Activated CD4-positive, alpha-beta T cell treated with anti-CD3 and anti-CD28 coated beads, Interleukin-2, amount 10 ng/mL, durations not matched to agents 7 days and 5 days (primary cell): Measurements from ENCODE around the gene PNPLA2. TPM values are rescaled to one million over a fixed set of nuclear protein-coding genes. Genes with fewer than 3 reads are reported as not detected.

ENCODE experiments used
- CTCF ChIA-PET: fragments of 350-600 bp; sonication (Branson Sonifier 250); formaldehyde crosslinking; loops from one replicate; lab custom pipeline; 2021; ENCODE audit warnings: antibody characterized with exemption; lab: Charles Lee
- POLR2A ChIA-PET: fragments of 350-600 bp; sonication (Branson Sonifier 250); formaldehyde crosslinking; loops from one replicate; lab custom pipeline; 2021; ENCODE audit warnings: antibody characterized with exemption; lab: Charles Lee
- DNase-seq: peaks from one replicate; pipeline ENCODE4 v3.0.0-alpha.2; 2020
- H3K27ac Mint-ChIP-seq: one replicate; pipeline ENCODE4 v1.8.0; 2021; ENCODE audit warnings: mild to moderate bottlenecking, moderate library complexity, mixed read lengths
- H3K27me3 Mint-ChIP-seq: one replicate; pipeline ENCODE4 v1.8.0; 2021; ENCODE audit warnings: mixed read lengths
- H3K36me3 Mint-ChIP-seq: one replicate; pipeline ENCODE4 v1.8.0; 2021; ENCODE audit warnings: low read depth, mixed read lengths
- H3K4me1 Mint-ChIP-seq: one replicate; pipeline ENCODE4 v1.8.0; 2021; ENCODE audit warnings: mixed read lengths
- H3K4me3 Mint-ChIP-seq: one replicate; pipeline ENCODE4 v1.8.0; 2021; ENCODE audit warnings: mild to moderate bottlenecking, moderate library complexity, mixed read lengths
- H3K9me3 Mint-ChIP-seq: one replicate; pipeline ENCODE4 v1.8.0; 2021; ENCODE audit warnings: mixed read lengths
- total RNA-seq, 2 experiments: library from RNA; stranded (reverse); gene quantifications; one replicate each; pipeline ENCODE4 v1.2.3, GENCODE V29; 2021

Gene PNPLA2
- total RNA-seq, 2 experiments from 2014 or later, result 68.9 to 71.9 TPM

GRCh38 chr11:808427-809286 is 10.1 kb upstream of the PNPLA2 start:
- Mint-ChIP-seq H3K36me3 (peaks cover 28% of the 10 kb centered on the region), H3K4me1 (peaks cover 46% of the 10 kb centered on the region), H3K4me3 (peak overlapping the region; percentile 90), H3K9me3 (no peaks in the 10 kb centered on the region), H3K27me3 (no peaks in the 10 kb centered on the region), H3K27ac (peak overlapping the region; percentile 98)
- DNase-seq, result peak; percentile 40
- CTCF ChIA-PET, result interaction anchor here (0.6 to 2.2 kb wide), 7 partner anchors 8 to 25 kb away, joined by 3 to 12 read pairs (median 6); partner anchors contain the start of gene PNPLA2
- POLR2A ChIA-PET, result no interaction called here

- peak within 1 kb of the TSS; percentile 98 for H3K27ac Mint-ChIP-seq
- H3K4me3 Mint-ChIP-seq, result peak within 1 kb of the TSS; percentile 90
- peaks cover 46% of the 10 kb centered on the region for H3K4me1 Mint-ChIP-seq
- POLR2A ChIA-PET, result interaction anchor here (0.5 to 0.8 kb wide), 2 partner anchors 10 to 505 kb away, joined by 3 to 4 read pairs; no protein-coding TSS in a partner anchor
- DNase-seq, result peak; percentile 98
- peaks cover 26% of the 10 kb centered on the region for H3K36me3 Mint-ChIP-seq
- CTCF ChIA-PET, result interaction anchor here (1.2 to 2.2 kb wide), 4 partner anchors 8 to 23 kb away, joined by 4 to 12 read pairs (median 5); partner anchors contain the start of gene PNPLA2
- H3K9me3 Mint-ChIP-seq, result no peaks in the 10 kb centered on the region
- no peaks in the 10 kb centered on the region for H3K27me3 Mint-ChIP-seq
These were observed 9.3 kb upstream of the PNPLA2 start, which contains the start of gene RPLP2 for GRCh38 chr11:809287-810039. Gene RPLP2, plus strand, starts transcription at chr11:809967. Its CDS starts 268 bp downstream, at chr11:810235.

- Mint-ChIP-seq H3K27ac (peak overlapping the region; percentile 98), H3K36me3 (peaks cover 26% of the 10 kb centered on the region), H3K4me1 (peaks cover 46% of the 10 kb centered on the region), H3K9me3 (no peaks in the 10 kb centered on the region), H3K4me3 (peak overlapping the region; percentile 90), H3K27me3 (no peaks in the 10 kb centered on the region)
- CTCF ChIA-PET, result interaction anchor here (2.0 to 2.2 kb wide), 2 partner anchors 8 to 9 kb away, joined by 6 to 12 read pairs; partner anchors contain the start of gene PNPLA2
- POLR2A ChIA-PET, result interaction anchor here (0.8 kb wide), 1 partner anchor 9 kb away, joined by 3 read pairs; no protein-coding TSS in a partner anchor
- no peak for DNase-seq
These were observed 8.6 kb upstream of the PNPLA2 start for GRCh38 chr11:810040-810567.

- ChIA-PET CTCF (interaction anchor here (1.0 to 1.1 kb wide), 2 partner anchors 22 to 34 kb away, joined by 3 read pairs; no protein-coding TSS in a partner anchor), POLR2A (no interaction called here)
- Mint-ChIP-seq H3K9me3 (no peaks in the 10 kb centered on the region), H3K4me3 (peak overlapping the region; percentile 90), H3K36me3 (peaks cover 26% of the 10 kb centered on the region), H3K4me1 (peaks cover 40% of the 10 kb centered on the region), H3K27me3 (no peaks in the 10 kb centered on the region), H3K27ac (peak overlapping the region; percentile 87)
- DNase-seq, result no peak
These were observed 7.1 kb upstream of the PNPLA2 start for GRCh38 chr11:811446-812245.

GRCh38 chr11:812390-812789 is 6.3 kb upstream of the PNPLA2 start:
- Mint-ChIP-seq H3K4me3 (no peak overlapping the region), H3K27ac (no peak overlapping the region), H3K36me3 (peaks cover 26% of the 10 kb centered on the region), H3K27me3 (no peaks in the 10 kb centered on the region), H3K4me1 (peaks cover 40% of the 10 kb centered on the region), H3K9me3 (no peaks in the 10 kb centered on the region)
- no peak for DNase-seq
- ChIA-PET POLR2A (no interaction called here), CTCF (interaction anchor here (1.0 kb wide), 1 partner anchor 22 kb away, joined by 3 read pairs; no protein-coding TSS in a partner anchor)

- peaks cover 35% of the 10 kb centered on the region for H3K4me1 Mint-ChIP-seq
- no peaks in the 10 kb centered on the region for H3K27me3 Mint-ChIP-seq
- CTCF ChIA-PET, result no interaction called here
- DNase-seq, result no peak
- no peak overlapping the region for H3K27ac Mint-ChIP-seq
- peaks cover 23% of the 10 kb centered on the region for H3K36me3 Mint-ChIP-seq
- H3K4me3 Mint-ChIP-seq, result no peak overlapping the region
- H3K9me3 Mint-ChIP-seq, result no peaks in the 10 kb centered on the region
- POLR2A ChIA-PET, result no interaction called here
These were observed 5.7 kb upstream of the PNPLA2 start for GRCh38 chr11:813072-813455.

- Mint-ChIP-seq H3K9me3 (no peaks in the 10 kb centered on the region), H3K4me1 (peaks cover 31% of the 10 kb centered on the region), H3K4me3 (no peak overlapping the region), H3K36me3 (peaks cover 23% of the 10 kb centered on the region), H3K27me3 (no peaks in the 10 kb centered on the region), H3K27ac (no peak overlapping the region)
- DNase-seq, result no peak
- CTCF ChIA-PET, result interaction anchor here (1.2 kb wide), 1 partner anchor 15 kb away, joined by 3 read pairs; no protein-coding TSS in a partner anchor
- POLR2A ChIA-PET, result no interaction called here
These were observed 5.1 kb upstream of the PNPLA2 start for GRCh38 chr11:813456-814096.

GRCh38 chr11:815675-816432 is 2.9 kb upstream of the PNPLA2 start:
- CTCF ChIA-PET, result no interaction called here
- no peaks in the 10 kb centered on the region for H3K27me3 Mint-ChIP-seq
- no peak overlapping the region for H3K27ac Mint-ChIP-seq
- peaks cover 33% of the 10 kb centered on the region for H3K4me1 Mint-ChIP-seq
- no peak overlapping the region for H3K4me3 Mint-ChIP-seq
- H3K9me3 Mint-ChIP-seq, result no peaks in the 10 kb centered on the region
- H3K36me3 Mint-ChIP-seq, result peaks cover 19% of the 10 kb centered on the region
- POLR2A ChIA-PET, result no interaction called here
- no peak for DNase-seq

- CTCF ChIA-PET, result no interaction called here
These were observed 2.3 kb upstream of the PNPLA2 start for GRCh38 chr11:816433-816779.

GRCh38 chr11:819129-819931 is 616 bp downstream of the PNPLA2 start:
- Mint-ChIP-seq H3K4me3 (peak overlapping the region; percentile 84), H3K36me3 (peaks cover 3% of the 10 kb centered on the region), H3K4me1 (peaks cover 21% of the 10 kb centered on the region), H3K27me3 (no peaks in the 10 kb centered on the region), H3K9me3 (no peaks in the 10 kb centered on the region), H3K27ac (peak overlapping the region; percentile 92)
- POLR2A ChIA-PET, result interaction anchor here (1.1 kb wide), 1 partner anchor 10 kb away, joined by 3 read pairs; the partner anchor contains the start of gene RPLP2
- peak; percentile 90 for DNase-seq
- CTCF ChIA-PET, result interaction anchor here (1.2 to 2.1 kb wide), 7 partner anchors 10 to 29 kb away, joined by 3 to 12 read pairs (median 5); partner anchors contain the start of genes CEND1 and RPLP2

More at GRCh38 chr11:816433-816779, 2.3 kb upstream of the PNPLA2 start:
- no peak overlapping the region for H3K27ac Mint-ChIP-seq
- no peaks in the 10 kb centered on the region for H3K9me3 Mint-ChIP-seq
- H3K4me3 Mint-ChIP-seq, result no peak overlapping the region
- no peaks in the 10 kb centered on the region for H3K27me3 Mint-ChIP-seq
- POLR2A ChIA-PET, result no interaction called here
- peaks cover 13% of the 10 kb centered on the region for H3K36me3 Mint-ChIP-seq
- DNase-seq, result no peak
- peaks cover 31% of the 10 kb centered on the region for H3K4me1 Mint-ChIP-seq
